HG02759 (cell line): ENCODE measurements around the gene IRS1.

ENCODE experiments used
- ATAC-seq: cut with Tn5 transposase; IDR thresholded peaks from one replicate; pipeline ENCODE4 v1.9.1; 2021; ENCODE audit warnings: mild to moderate bottlenecking, moderate library complexity; ENCODE audit not compliant: unreplicated experiment

Gene IRS1

GRCh38 chr2:226760412-226761194 lies 39.0 kb downstream of the IRS1 start:
- ATAC-seq, result no peak

- no peak for ATAC-seq
Observed at GRCh38 chr2:226759768-226760167, 39.9 kb downstream of the IRS1 start.

- ATAC-seq, result no peak
Observed at GRCh38 chr2:226758921-226759640, 40.5 kb downstream of the IRS1 start.

GRCh38 chr2:226756131-226756530 lies 43.5 kb downstream of the IRS1 start:
- ATAC-seq, result no peak

GRCh38 chr2:226755631-226756030 lies 44.0 kb downstream of the IRS1 start:
- no peak for ATAC-seq

- no peak for ATAC-seq
Observed at GRCh38 chr2:226754821-226755604, 44.6 kb downstream of the IRS1 start.

- no peak for ATAC-seq
Observed at GRCh38 chr2:226752887-226753286, 46.7 kb downstream of the IRS1 start.

- no peak for ATAC-seq
Observed at GRCh38 chr2:226747288-226747687, 52.3 kb downstream of the IRS1 start.

- ATAC-seq, result no peak
Observed at GRCh38 chr2:226746196-226746800, 53.3 kb downstream of the IRS1 start.

GRCh38 chr2:226743915-226744314 lies 55.7 kb downstream of the IRS1 start:
- no peak for ATAC-seq

GRCh38 chr2:226742347-226742746 lies 57.3 kb downstream of the IRS1 start:
- ATAC-seq, result no peak

- ATAC-seq, result no peak
Observed at GRCh38 chr2:226740039-226740648, 59.5 kb downstream of the IRS1 start.

GRCh38 chr2:226739545-226740030 lies 60.0 kb downstream of the IRS1 start:
- no peak for ATAC-seq

GRCh38 chr2:226738821-226739544 lies 60.6 kb downstream of the IRS1 start:
- no peak for ATAC-seq

- ATAC-seq, result no peak
Observed at GRCh38 chr2:226738191-226738820, 61.3 kb downstream of the IRS1 start.

GRCh38 chr2:226736382-226736781 lies 63.2 kb downstream of the IRS1 start:
- ATAC-seq, result no peak

- no peak for ATAC-seq
Observed at GRCh38 chr2:226733927-226734564, 65.6 kb downstream of the IRS1 start.

GRCh38 chr2:226733189-226733858 lies 66.3 kb downstream of the IRS1 start:
- ATAC-seq, result peak; percentile 64
